GM04503 (cell line): ENCODE data around the gene FBXO46.
"Not testable (repeated sequence)": the region's sequence is repeated elsewhere in the genome, so short reads cannot be mapped to it uniquely, and the experiment has no call there.

Experiments
- DNase-seq: peaks from one replicate; pipeline ENCODE4 v3.0.0-alpha.2; 2012; ENCODE audit warnings: low read depth

The FBXO46 gene

GRCh38 chr19:45765702-45766295 is 35.1 kb upstream of the FBXO46 start:
- DNase-seq: no peak

DNA sequence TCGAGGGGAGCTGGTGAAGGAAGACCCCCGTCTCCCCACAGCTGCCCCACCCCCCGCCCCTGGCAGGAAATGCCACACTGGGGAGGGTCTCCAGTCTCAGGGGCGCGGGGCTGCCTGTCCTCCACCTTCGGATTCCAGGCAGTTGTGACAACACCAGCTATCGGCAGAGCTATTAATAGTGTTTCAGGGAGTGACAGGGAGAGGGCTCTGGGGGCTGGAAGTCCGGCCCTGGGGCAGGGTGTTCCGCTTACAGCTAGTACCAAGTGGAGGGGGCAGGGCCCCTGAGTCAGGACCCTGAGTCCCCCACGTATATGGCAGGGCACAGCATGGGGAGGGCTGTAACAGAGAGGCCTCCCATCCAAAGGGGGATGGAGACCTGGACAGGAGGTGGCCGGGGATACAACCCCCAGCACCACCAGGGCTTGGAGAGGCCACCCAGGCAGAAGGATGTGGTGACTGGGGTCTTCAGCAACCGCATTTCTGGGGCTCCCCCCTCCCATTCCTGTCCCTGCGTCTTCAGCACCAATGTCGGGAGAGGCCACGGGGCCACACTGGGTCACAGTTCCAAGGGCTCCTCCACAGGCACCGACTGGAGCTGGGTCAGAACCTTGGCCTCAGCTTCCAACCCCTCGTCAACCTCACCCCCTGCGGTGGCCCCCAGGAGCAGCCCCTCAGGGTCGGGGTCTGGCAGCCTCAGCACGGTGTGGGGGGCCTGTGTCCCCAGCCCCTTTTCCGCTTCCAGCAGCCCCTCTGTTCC is 34.4 kb upstream of the FBXO46 start:
- no peak for DNase-seq

DNA sequence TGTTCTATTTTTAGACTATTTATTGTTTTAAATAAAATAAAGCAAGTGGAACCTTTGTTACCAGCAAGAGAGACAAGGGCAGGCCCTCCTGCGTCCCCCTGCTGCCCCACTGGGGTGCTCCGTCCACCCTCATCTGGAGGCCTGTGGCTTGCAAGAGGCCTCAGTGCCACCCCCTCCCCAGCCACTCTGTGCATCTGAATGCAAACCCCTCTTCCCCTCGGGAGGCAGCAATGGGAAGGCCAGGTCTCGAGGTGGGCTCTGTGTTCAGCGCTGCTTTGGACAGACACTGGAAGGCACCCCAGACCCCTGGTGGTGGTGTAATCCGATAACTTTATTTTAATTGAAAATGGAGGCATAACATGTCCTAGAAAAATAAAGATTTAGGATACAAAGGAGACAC is 33.8 kb upstream of the FBXO46 start:
- no peak for DNase-seq

GRCh38 chr19:45763691-45764294 is 33.1 kb upstream of the FBXO46 start:
- no peak for DNase-seq

DNA sequence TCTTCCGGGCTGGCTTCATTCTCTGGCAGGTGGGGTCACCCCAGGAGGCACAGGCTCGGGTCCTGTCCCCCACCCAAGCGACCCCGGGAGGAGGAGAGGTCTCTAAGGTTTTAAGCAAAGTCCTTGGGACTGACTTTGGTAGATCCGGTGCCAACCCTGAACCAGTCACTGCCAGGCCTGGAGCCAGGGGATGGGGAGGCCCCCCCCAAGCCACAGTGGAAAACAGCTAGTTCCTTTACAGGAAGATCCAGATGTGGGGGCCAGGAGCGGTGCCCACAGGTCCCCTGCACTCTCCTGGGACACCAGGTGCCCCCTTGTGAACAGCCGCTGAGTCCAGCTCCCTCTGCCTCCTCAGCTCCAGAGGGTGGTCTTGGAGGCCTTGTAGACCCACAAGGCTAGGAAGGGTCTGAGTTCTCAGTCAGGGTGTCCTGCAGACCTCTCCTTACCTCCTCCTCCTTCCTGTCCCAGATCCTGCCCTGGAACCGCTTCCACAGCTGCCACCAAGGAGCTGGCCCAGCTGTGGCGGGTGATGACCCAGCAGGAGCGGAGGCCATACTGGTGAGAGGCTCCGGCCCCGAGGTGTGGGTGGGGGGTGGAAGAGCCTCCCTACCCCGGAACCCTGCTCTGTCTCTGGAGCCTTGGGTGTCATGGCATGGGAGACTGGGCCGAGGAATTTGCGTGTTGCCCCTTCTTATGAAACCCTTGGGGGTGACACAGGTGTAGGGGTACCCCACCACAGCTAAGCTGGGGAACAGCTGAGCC is 32.4 kb upstream of the FBXO46 start:
- no peak for DNase-seq

DNA sequence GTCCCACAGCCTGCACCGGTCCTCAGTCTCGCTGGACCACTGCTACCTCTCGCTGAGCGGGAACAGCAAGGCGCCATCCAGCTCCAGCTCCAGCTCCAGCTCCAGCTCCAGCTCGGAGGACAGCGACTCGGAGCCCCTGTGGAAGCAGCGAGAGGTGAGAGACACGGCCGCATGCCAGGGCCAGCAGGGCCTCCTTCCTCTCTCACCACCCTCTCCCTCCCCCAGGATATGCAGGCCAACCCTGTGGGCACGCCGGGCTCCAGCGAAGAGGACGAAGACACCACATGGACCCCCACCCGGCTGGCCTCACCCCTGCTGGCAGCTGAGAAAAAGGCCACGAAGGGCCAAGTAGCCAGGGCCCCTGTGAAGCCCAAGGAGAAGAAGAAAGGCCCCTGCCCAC is 31.0 kb upstream of the FBXO46 start:
- no peak for DNase-seq

DNA sequence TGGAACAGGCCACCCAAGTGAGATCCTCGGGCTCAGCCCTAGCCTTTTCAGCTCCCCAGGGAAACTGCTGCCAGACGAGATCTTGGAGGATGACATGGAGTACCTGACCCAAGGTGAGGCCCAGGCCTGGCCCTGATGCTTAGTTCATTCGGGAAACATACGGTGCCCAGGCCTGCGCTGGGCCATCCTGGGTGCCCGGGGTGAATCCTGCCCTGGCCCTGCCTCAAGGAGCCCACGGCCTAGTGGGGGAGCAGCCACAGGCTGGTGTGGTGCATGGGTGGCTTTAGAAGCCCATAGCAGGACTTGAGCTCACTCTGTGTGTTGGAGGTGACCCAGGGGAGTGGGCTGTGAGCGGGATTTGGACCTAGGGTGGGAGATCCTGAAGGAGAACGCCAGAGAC is 28.2 kb upstream of the FBXO46 start:
- no peak for DNase-seq

DNA sequence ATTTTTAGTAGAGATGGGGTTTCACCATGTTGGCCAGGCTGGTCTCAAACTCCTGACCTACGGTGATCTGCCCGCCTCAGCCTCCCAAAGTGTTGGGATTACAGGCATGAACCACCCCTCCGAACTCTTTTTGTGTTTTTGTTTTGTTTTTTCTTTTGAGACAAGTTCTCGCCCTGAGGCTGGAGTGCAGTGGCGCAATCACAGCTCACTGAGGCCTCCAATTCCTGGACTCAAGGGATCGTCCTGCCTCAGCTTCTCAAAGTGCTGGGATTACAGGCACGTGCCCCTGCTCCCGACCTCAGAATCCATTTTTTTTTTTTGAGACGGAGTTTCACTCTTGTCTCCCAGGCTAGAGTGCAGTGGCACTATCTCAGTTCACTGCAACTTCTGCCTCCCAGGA is 27.0 kb upstream of the FBXO46 start:
- no peak for DNase-seq

DNA sequence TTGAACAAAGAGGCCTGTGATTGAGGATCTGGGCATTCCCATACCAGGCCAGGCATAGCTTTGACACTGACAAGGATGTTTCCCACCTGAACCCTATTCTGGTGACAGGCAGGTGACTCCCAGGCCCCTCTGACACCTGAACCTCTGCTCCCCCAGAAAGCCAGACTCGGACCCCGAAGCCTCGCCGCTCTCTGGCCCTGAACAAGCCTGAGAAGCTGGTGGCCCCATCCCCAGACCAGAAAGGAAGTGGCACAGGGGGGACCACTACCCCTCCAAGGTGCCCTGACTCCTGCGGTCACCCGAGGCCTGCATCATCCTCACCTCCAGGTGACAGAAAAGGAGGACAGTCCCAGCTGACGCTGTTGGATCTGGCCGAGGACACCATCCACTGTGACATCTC is 23.6 kb upstream of the FBXO46 start:
- no peak for DNase-seq

DNA sequence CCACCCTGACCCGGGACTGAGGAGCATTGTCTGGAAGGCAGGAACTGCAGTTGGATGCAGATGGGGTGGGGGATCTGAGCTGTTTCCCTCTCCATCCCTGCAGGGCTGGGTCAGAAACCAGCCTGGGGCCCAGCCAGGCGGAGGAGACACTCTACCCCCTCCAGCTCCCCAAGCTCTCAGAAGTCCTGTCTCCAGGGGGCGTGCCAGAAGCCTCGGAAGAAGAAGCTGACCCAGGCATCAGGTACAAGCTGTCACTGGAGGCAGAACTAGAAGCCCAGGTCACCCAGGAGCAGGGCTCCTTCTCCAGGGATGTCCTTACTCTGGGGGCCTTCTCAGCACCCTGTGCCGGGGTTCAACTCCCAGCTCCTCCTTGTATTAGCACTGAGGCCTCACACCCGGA is 22.9 kb upstream of the FBXO46 start:
- DNase-seq: no peak

GRCh38 chr19:45752639-45753038 is 21.9 kb upstream of the FBXO46 start:
- no peak for DNase-seq

GRCh38 chr19:45751483-45751882 is 20.8 kb upstream of the FBXO46 start:
- DNase-seq: not testable (repeated sequence)

GRCh38 chr19:45747513-45747912 is 16.8 kb upstream of the FBXO46 start:
- no peak for DNase-seq

DNA sequence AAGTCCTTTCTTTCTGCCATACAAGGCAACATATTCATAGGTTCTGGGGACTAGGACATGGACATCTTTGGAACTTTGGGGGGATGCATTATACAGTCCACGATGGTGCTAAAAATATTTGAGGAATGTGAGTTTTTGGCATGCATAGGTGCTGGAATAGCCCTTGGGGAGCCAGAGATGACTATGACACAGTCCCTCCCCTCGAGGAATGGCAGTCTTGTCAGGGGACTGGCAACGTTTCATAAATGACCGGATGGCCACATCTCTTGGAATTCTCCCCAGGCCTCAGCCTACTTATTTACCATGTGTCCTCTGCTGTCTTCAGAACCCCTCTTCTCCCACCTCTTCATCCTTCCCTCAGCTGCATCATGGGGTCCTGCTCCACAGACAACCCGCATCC is 16.2 kb upstream of the FBXO46 start:
- no peak for DNase-seq

- no peak for DNase-seq
Measured at GRCh38 chr19:45745606-45746005, 14.9 kb upstream of the FBXO46 start.

- DNase-seq: no peak
Measured at GRCh38 chr19:45742969-45743368, 12.3 kb upstream of the FBXO46 start.

GRCh38 chr19:45739498-45740439 is 9.1 kb upstream of the FBXO46 start:
- DNase-seq: no peak

- DNase-seq: no peak
Measured at GRCh38 chr19:45733160-45733810, 2.6 kb upstream of the FBXO46 start, which contains the start of gene MEIOSIN. Gene MEIOSIN (plus strand): TSS chr19:45733439. CDS start chr19:45735377, 1,938 bp downstream.

- no peak for DNase-seq
Measured at GRCh38 chr19:45729800-45730290, 851 bp downstream of the FBXO46 start.

DNA sequence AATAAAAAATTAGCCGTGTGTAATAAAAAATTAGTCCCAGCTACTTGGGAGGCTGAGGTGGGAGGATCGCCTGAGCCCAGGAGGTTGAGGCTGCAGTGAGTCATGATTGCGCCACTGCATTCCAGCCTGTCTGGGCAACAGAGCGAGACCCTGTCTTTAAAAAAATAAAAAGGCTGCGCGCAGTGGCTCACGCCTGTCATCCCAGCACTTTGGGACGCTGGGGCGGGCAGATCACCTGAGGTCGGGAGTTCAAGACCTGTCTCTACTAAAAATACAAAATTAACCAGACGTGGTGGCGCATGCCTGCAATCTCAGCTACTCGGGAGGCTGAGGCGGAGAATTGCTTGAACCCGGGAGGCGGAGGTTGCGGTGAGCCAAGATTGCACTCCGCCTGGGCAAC is 2.0 kb downstream of the FBXO46 start:
- DNase-seq: not testable (repeated sequence)

- not testable (repeated sequence) for DNase-seq
Measured at GRCh38 chr19:45720065-45720464, 10.6 kb downstream of the FBXO46 start.
